H9 (cell line): ENCODE measurements around the gene SPINK1. TPM values are rescaled to one million over a fixed set of nuclear protein-coding genes. Genes with fewer than 3 reads are reported as not detected.

Experiments used
- DNase-seq: peaks from one replicate; pipeline ENCODE4 v3.0.0-alpha.2; 2017
- H2AFZ ChIP-seq: one replicate; pipeline ENCODE4 v1.6.1; 2013; ENCODE audit warnings: mild to moderate bottlenecking, low read length, control low read depth, moderate library complexity
- H2AK5ac ChIP-seq: 2 replicates; pipeline ENCODE4 v1.6.1; 2013; ENCODE audit warnings: low read length, control low read depth, mixed read lengths; ENCODE audit not compliant: insufficient read length
- H2BK120ac ChIP-seq: one replicate; pipeline ENCODE4 v1.6.1; 2013; ENCODE audit warnings: low read depth, mild to moderate bottlenecking, low read length, control low read depth, inconsistent platforms; ENCODE audit not compliant: poor library complexity, severe bottlenecking
- H2BK12ac ChIP-seq: 2 replicates; pipeline ENCODE4 v1.6.1; 2013; ENCODE audit warnings: low read length, control low read depth, mixed read lengths, low read depth; ENCODE audit not compliant: insufficient read length
- H2BK15ac ChIP-seq: 2 replicates; pipeline ENCODE4 v1.6.1; 2013; ENCODE audit warnings: low read depth, low read length, control low read depth
- H2BK20ac ChIP-seq: one replicate; pipeline ENCODE4 v1.6.1; 2013; ENCODE audit warnings: low read depth, mild to moderate bottlenecking, low read length, control low read depth, inconsistent platforms; ENCODE audit not compliant: poor library complexity, severe bottlenecking
- H2BK5ac ChIP-seq: 2 replicates; pipeline ENCODE4 v1.6.1; 2013; ENCODE audit warnings: low read length, control low read depth, mixed read lengths; ENCODE audit not compliant: insufficient read length
- H3K14ac ChIP-seq: 2 replicates; pipeline ENCODE4 v1.6.1; 2013; ENCODE audit warnings: low read length, control low read depth; ENCODE audit not compliant: insufficient read depth
- H3K18ac ChIP-seq: 2 replicates; pipeline ENCODE4 v1.6.1; 2013; ENCODE audit warnings: low read depth, mild to moderate bottlenecking, mixed read lengths, low read length, control low read depth; ENCODE audit not compliant: insufficient read length
- H3K23ac ChIP-seq: 2 replicates; pipeline ENCODE4 v1.6.1; 2013; ENCODE audit warnings: low read length, control low read depth, mixed read lengths, low read depth; ENCODE audit not compliant: insufficient read length
- H3K23me2 ChIP-seq: 2 replicates; pipeline ENCODE4 v1.6.1; 2013; ENCODE audit warnings: low read depth, mild to moderate bottlenecking, mixed read lengths, low read length, control low read depth; ENCODE audit not compliant: insufficient read length, poor library complexity, severe bottlenecking
- H3K27ac ChIP-seq: 2 replicates; pipeline ENCODE4 v1.5.1; 2013; ENCODE audit warnings: low read length, control low read depth, mixed read lengths, low read depth; ENCODE audit not compliant: insufficient read length
- H3K27me3 ChIP-seq: 2 replicates; pipeline ENCODE4 v1.6.1; 2013; ENCODE audit warnings: low read length, control low read depth, inconsistent platforms; ENCODE audit not compliant: insufficient read depth
- H3K4ac ChIP-seq: 2 replicates; pipeline ENCODE4 v1.6.1; 2013; ENCODE audit warnings: low read depth, mild to moderate bottlenecking, control low read depth, inconsistent platforms, low read length, moderate library complexity
- H3K4me1 ChIP-seq: 2 replicates; pipeline ENCODE4 v1.6.1; 2013; ENCODE audit warnings: low read length, control low read depth, inconsistent platforms; ENCODE audit not compliant: insufficient read depth
- H3K4me2 ChIP-seq: 2 replicates; pipeline ENCODE4 v1.6.1; 2013; ENCODE audit warnings: low read length, control low read depth, mixed read lengths; ENCODE audit not compliant: insufficient read length, insufficient read depth
- H3K56ac ChIP-seq: 2 replicates; pipeline ENCODE4 v1.6.1; 2013; ENCODE audit warnings: low read depth, mild to moderate bottlenecking, mixed read lengths, low read length, control low read depth; ENCODE audit not compliant: insufficient read length
- H3K79me1 ChIP-seq: 2 replicates; pipeline ENCODE4 v1.6.1; 2013; ENCODE audit warnings: low read depth, mild to moderate bottlenecking, moderate library complexity, low read length, control low read depth, inconsistent platforms; ENCODE audit not compliant: insufficient read depth, poor library complexity, severe bottlenecking
- H3K79me2 ChIP-seq: 2 replicates; pipeline ENCODE4 v1.6.1; 2013; ENCODE audit warnings: low read length, control low read depth, inconsistent platforms; ENCODE audit not compliant: insufficient read depth
- H3K9ac ChIP-seq: 2 replicates; pipeline ENCODE4 v1.6.1; 2013; ENCODE audit warnings: low read length, control low read depth, mixed read lengths; ENCODE audit not compliant: insufficient read length; ENCODE audit errors: extremely low read depth
- H3K9me3 ChIP-seq: one replicate; pipeline ENCODE4 v1.6.1; 2013; ENCODE audit warnings: low read depth, low read length, inconsistent platforms; ENCODE audit not compliant: control insufficient read depth
- H3T11ph ChIP-seq: one replicate; pipeline ENCODE4 v1.6.1; 2013; ENCODE audit warnings: mild to moderate bottlenecking, low read length, control low read depth, inconsistent platforms
- H4K20me1 ChIP-seq: one replicate; pipeline ENCODE4 v1.6.1; 2013; ENCODE audit not compliant: control insufficient read depth, insufficient read length, insufficient read depth
- H4K5ac ChIP-seq: 2 replicates; pipeline ENCODE4 v1.6.1; 2013; ENCODE audit warnings: low read depth, mild to moderate bottlenecking, mixed read lengths, low read length, control low read depth; ENCODE audit not compliant: insufficient read length
- H4K8ac ChIP-seq: replicated peaks from 2 replicates; pipeline ENCODE4 v1.6.1; 2013; ENCODE audit warnings: low read length, control low read depth, mixed read lengths, low read depth; ENCODE audit not compliant: insufficient read length
- H4K91ac ChIP-seq: 2 replicates; pipeline ENCODE4 v1.6.1; 2013; ENCODE audit warnings: low read depth, mild to moderate bottlenecking, moderate library complexity, mixed read lengths, low read length, control low read depth; ENCODE audit not compliant: insufficient read length
- H3K27ac Mint-ChIP-seq, 3 experiments: 2 replicates in 2 of 3; 3 replicates in 1 of 3; pipeline ENCODE4 v1.8.0; 2020 to 2021; ENCODE audit warnings: mixed read lengths in 3 of 3, mild to moderate bottlenecking in 1 of 3, moderate library complexity in 1 of 3
- H3K27me3 Mint-ChIP-seq: 2 replicates; pipeline ENCODE4 v1.8.0; 2021; ENCODE audit warnings: low read depth, mild to moderate bottlenecking, moderate library complexity, mixed read lengths
- H3K36me3 Mint-ChIP-seq, 3 experiments: 2 replicates in 2 of 3; 3 replicates in 1 of 3; pipeline ENCODE4 v1.8.0; 2020 to 2021; ENCODE audit warnings: low read depth in 3 of 3, mixed read lengths in 3 of 3; ENCODE audit not compliant: insufficient read depth in 1 of 3
- H3K4me1 Mint-ChIP-seq, 2 experiments: 2 replicates each; pipeline ENCODE4 v1.8.0; 2020; ENCODE audit warnings: mixed read lengths in 2 of 2
- H3K4me3 Mint-ChIP-seq, 2 experiments: 2 replicates in 1 of 2; 3 replicates in 1 of 2; pipeline ENCODE4 v1.8.0; 2020 to 2021; ENCODE audit warnings: mild to moderate bottlenecking in 2 of 2, mixed read lengths in 2 of 2, moderate library complexity in 1 of 2
- H3K9me3 Mint-ChIP-seq, 2 experiments: 2 replicates in 1 of 2; 3 replicates in 1 of 2; pipeline ENCODE4 v1.8.0; 2020; ENCODE audit warnings: mild to moderate bottlenecking in 2 of 2, mixed read lengths in 2 of 2, moderate library complexity in 1 of 2
- WGBS: extraction: QIAGEN DNeasy Blood & Tissue Kit; methylation state at CpG from one replicate; pipeline ENCODE4 v1.1.7; 2013; ENCODE audit warnings: missing lambda C conversion rate, low lambda C conversion rate, mixed read lengths; ENCODE audit not compliant: insufficient read length; ENCODE audit errors: extremely low coverage; 5-methylcytosine and 5-hydroxymethylcytosine counted together
- total RNA-seq: library from RNA; stranded (reverse); gene quantifications from 2 replicates; pipeline ENCODE4 v1.2.1, GENCODE V29; 2021
- TF ChIP-seq, protein P1 (sequence below): fragments of 200-600 bp; sonication (generic); conservative IDR thresholded peaks from 3 replicates; pipeline ENCODE4 v1.8.0; 2021; ENCODE audit warnings: antibody characterized with exemption, mild to moderate bottlenecking

SPINK1 gene
- total RNA-seq, 1 experiment from 2014 or later, result 3.1 TPM

DNA sequence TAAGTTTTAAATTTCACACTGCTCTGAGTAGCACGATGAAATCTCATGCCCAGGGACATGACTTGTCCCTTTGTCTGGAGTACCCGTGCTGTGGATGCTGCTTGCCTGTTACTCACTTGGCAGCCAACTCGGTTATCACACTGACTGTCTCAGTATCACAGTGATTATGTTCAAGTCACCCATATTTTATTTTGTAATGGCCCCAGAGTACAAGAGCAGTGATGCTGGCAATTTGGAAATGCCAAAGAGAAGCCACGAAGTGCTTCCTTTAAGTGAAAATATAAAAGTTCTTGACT lies 24.3 kb upstream of the SPINK1 start:
- Histone ChIP-seq H3K14ac (no peak overlapping the region), H3K23ac (no peak overlapping the region), H3K27ac (no peak overlapping the region), H3T11ph (no peak overlapping the region), H3K79me2 (no peaks in the 10 kb centered on the region), H2AFZ (no peak overlapping the region), H3K23me2 (no peaks in the 10 kb centered on the region), H2BK5ac (no peak overlapping the region), H3K4me2 (no peak overlapping the region), H3K4me1 (peaks cover 3% of the 10 kb centered on the region; the same call in 1 of the 2 replicates), H3K9me3 (no peaks in the 10 kb centered on the region), H4K91ac (no peak overlapping the region), H3K79me1 (no peaks in the 10 kb centered on the region), H2BK15ac (no peak overlapping the region), H3K4ac (no peak overlapping the region), H3K18ac (no peak overlapping the region), H3K9ac (no peak overlapping the region), H4K8ac (no peak overlapping the region), H4K5ac (no peak overlapping the region), H3K56ac (no peak overlapping the region), H4K20me1 (no peaks in the 10 kb centered on the region), H2BK12ac (no peak overlapping the region), H2AK5ac (no peak overlapping the region), H2BK20ac (no peak overlapping the region), H2BK120ac (no peak overlapping the region), H3K27me3 (no peaks in the 10 kb centered on the region)
- Mint-ChIP-seq H3K27me3 (peaks cover 4% of the 10 kb centered on the region), H3K4me3 (no peak overlapping the region), H3K9me3 (no peaks in the 10 kb centered on the region), H3K4me1 (peaks cover 26 to 40% of the 10 kb centered on the region in 2 experiments), H3K36me3 (no peaks in the 10 kb centered on the region; a peak in 1 of 7 replicates), H3K27ac (no peak overlapping the region; a peak in 1 of 7 replicates)
- WGBS, result no CpG with 5 or more reads among the region's 4 CpGs
- DNase-seq, result no peak
- TF ChIP-seq, protein P1, sequence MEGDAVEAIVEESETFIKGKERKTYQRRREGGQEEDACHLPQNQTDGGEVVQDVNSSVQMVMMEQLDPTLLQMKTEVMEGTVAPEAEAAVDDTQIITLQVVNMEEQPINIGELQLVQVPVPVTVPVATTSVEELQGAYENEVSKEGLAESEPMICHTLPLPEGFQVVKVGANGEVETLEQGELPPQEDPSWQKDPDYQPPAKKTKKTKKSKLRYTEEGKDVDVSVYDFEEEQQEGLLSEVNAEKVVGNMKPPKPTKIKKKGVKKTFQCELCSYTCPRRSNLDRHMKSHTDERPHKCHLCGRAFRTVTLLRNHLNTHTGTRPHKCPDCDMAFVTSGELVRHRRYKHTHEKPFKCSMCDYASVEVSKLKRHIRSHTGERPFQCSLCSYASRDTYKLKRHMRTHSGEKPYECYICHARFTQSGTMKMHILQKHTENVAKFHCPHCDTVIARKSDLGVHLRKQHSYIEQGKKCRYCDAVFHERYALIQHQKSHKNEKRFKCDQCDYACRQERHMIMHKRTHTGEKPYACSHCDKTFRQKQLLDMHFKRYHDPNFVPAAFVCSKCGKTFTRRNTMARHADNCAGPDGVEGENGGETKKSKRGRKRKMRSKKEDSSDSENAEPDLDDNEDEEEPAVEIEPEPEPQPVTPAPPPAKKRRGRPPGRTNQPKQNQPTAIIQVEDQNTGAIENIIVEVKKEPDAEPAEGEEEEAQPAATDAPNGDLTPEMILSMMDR, result no peak
